Tibial artery (tissue), 4 donors: Measurements from ENCODE around the gene DHDDS.
"Not testable (repeated sequence)": the region's sequence is repeated elsewhere in the genome, so short reads cannot be mapped to it uniquely, and the experiment has no call there.

ENCODE experiments used
- DNase-seq, 2 donors: peaks; one replicate each; pipeline ENCODE4 v3.0.0-alpha.2; 2019
- H3K27ac ChIP-seq, 2 donors: fragments of 200-600 bp; sonication (generic) in 1 of 2; 1 replicate in 1 of 2; 2 replicates in 1 of 2; pipeline ENCODE4 v1.5.1; 2018 to 2019; ENCODE audit warnings: mild to moderate bottlenecking in 1 of 2
- H3K27me3 ChIP-seq, 2 donors: fragments of 200-600 bp; sonication (generic) in 1 of 2; one replicate each; pipeline versions ENCODE4 v1.5.1 to v1.6.0; 2016 to 2019
- H3K36me3 ChIP-seq, 3 donors: fragments of 200-600 bp; sonication (generic) in 2 of 3; one replicate each; pipeline ENCODE4 v1.5.1; 2016 to 2019; ENCODE audit warnings: mild to moderate bottlenecking in 2 of 3
- H3K4me1 ChIP-seq, 4 donors: fragments of 200-600 bp; sonication (generic) in 2 of 4; 1 replicate in 3 of 4; 2 replicates in 1 of 4; pipeline ENCODE4 v1.5.1; 2016 to 2019
- H3K4me3 ChIP-seq, 2 donors: fragments of 200-600 bp; sonication (generic) in 1 of 2; 1 replicate in 1 of 2; 2 replicates in 1 of 2; pipeline ENCODE4 v1.5.1; 2018 to 2019; ENCODE audit warnings: mild to moderate bottlenecking in 2 of 2
- H3K9me3 ChIP-seq, 3 donors: fragments of 200-600 bp; sonication (generic) in 1 of 3; one replicate each; pipeline ENCODE4 v1.5.1; 2016 to 2019
- intact Hi-C: fragments of 100-400 bp; cut with DNase I; formaldehyde crosslinking; loops from one replicate; pipeline ENCODE4 v1.15.0; 2023; ENCODE audit warnings: low total_unique reads
- TF ChIP-seq, protein P1 (sequence below), 2 experiments: fragments of 200-600 bp in 1 of 2; fragments of 450-650 bp in 1 of 2; IDR thresholded peaks; one replicate each; pipeline ENCODE4 v1.5.1; 2017 to 2019; ENCODE audit warnings: antibody characterized with exemption in 2 of 2, mild to moderate bottlenecking in 1 of 2, moderate library complexity in 1 of 2

DHDDS gene

GRCh38 chr1:26431979-26432695 lies at the start of gene DHDDS:
DHDDS (plus strand) TSS chr1:26432321; CDS start chr1:26432946, 625 bp downstream.
- no peaks in the 10 kb centered on the region for H3K9me3 ChIP-seq
- TF ChIP-seq, protein P1, sequence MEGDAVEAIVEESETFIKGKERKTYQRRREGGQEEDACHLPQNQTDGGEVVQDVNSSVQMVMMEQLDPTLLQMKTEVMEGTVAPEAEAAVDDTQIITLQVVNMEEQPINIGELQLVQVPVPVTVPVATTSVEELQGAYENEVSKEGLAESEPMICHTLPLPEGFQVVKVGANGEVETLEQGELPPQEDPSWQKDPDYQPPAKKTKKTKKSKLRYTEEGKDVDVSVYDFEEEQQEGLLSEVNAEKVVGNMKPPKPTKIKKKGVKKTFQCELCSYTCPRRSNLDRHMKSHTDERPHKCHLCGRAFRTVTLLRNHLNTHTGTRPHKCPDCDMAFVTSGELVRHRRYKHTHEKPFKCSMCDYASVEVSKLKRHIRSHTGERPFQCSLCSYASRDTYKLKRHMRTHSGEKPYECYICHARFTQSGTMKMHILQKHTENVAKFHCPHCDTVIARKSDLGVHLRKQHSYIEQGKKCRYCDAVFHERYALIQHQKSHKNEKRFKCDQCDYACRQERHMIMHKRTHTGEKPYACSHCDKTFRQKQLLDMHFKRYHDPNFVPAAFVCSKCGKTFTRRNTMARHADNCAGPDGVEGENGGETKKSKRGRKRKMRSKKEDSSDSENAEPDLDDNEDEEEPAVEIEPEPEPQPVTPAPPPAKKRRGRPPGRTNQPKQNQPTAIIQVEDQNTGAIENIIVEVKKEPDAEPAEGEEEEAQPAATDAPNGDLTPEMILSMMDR (IDR thresholded peaks at IDR 0.05) = peak in 1 of 2 experiments; percentile 19
- H3K27ac ChIP-seq = peak within 1 kb of the TSS; percentile 76 to 77
- peaks cover 7 to 30% (median 22%) of the 10 kb centered on the region in 3 donors for H3K36me3 ChIP-seq
- peak; percentile 97 to 99 for DNase-seq
- peak within 1 kb of the TSS; percentile 64 to 65 for H3K4me3 ChIP-seq
- peaks cover 0 to 30% (median 19%) of the 10 kb centered on the region in 4 donors for H3K4me1 ChIP-seq
- intact Hi-C loops = no loop called here
- no peaks in the 10 kb centered on the region for H3K27me3 ChIP-seq

DNA sequence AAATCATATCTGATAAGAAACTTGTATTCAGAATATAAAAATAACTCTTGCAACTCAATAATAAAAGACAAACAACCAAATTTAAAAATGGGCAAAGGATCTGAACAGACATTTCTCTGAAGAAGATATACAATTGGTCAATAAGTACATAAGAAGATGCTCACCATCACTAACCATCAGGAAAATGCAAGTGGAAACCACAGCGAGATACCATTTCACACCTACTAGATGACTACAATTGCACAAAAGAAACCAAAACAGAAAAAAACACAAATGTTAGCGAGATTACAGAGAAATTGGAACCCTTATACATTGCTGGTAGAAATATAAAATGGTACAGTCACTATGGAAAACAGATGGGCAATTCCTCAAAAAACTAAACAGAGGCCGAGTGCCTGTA lies 48.0 kb upstream of the DHDDS start:
- TF ChIP-seq, protein P1 (IDR thresholded peaks at IDR 0.05) = no peak
- Histone ChIP-seq H3K9me3 (no peaks in the 10 kb centered on the region), H3K27ac (no peak overlapping the region), H3K36me3 (no peaks in the 10 kb centered on the region), H3K4me3 (no peak overlapping the region), H3K4me1 (no peaks in the 10 kb centered on the region), H3K27me3 (peaks cover 0 to 28% of the 10 kb centered on the region in 2 donors)
- DNase-seq = no peak
- intact Hi-C loops = no loop called here

DNA sequence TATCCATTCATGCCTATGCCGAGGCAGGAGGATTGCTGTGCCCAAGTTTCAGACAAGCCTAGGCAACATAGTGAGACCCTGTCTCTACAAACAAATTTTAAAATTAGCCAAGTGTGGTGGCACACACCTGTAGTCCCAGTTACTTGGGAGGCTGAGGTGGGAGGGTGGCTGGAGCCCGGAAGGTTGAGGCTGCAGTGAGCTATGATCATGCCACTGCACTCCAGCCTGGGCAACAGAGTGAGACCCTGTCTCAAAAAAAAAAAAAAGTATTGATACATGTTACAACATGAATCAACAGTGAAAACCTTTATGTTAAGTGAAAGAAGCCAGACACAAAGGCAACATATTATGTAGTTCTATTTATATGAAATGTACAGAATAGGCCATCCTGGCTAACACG lies 47.1 kb upstream of the DHDDS start:
- H3K4me1 ChIP-seq, H3K27ac ChIP-seq, intact Hi-C loops, H3K36me3 ChIP-seq, H3K9me3 ChIP-seq, H3K4me3 ChIP-seq, DNase-seq: not testable (repeated sequence)
- peaks cover 0 to 34% of the 10 kb centered on the region in 2 donors for H3K27me3 ChIP-seq

GRCh38 chr1:26387447-26387846 lies 44.7 kb upstream of the DHDDS start:
- H3K27ac ChIP-seq = no peak overlapping the region
- H3K36me3 ChIP-seq = no peaks in the 10 kb centered on the region
- intact Hi-C loops = no loop called here
- no peaks in the 10 kb centered on the region for H3K4me1 ChIP-seq
- H3K4me3 ChIP-seq = no peak overlapping the region
- no peaks in the 10 kb centered on the region for H3K9me3 ChIP-seq
- TF ChIP-seq, protein P1 (IDR thresholded peaks at IDR 0.05) = no peak
- peaks cover 0 to 37% of the 10 kb centered on the region in 2 donors for H3K27me3 ChIP-seq
- DNase-seq = no peak

DNA sequence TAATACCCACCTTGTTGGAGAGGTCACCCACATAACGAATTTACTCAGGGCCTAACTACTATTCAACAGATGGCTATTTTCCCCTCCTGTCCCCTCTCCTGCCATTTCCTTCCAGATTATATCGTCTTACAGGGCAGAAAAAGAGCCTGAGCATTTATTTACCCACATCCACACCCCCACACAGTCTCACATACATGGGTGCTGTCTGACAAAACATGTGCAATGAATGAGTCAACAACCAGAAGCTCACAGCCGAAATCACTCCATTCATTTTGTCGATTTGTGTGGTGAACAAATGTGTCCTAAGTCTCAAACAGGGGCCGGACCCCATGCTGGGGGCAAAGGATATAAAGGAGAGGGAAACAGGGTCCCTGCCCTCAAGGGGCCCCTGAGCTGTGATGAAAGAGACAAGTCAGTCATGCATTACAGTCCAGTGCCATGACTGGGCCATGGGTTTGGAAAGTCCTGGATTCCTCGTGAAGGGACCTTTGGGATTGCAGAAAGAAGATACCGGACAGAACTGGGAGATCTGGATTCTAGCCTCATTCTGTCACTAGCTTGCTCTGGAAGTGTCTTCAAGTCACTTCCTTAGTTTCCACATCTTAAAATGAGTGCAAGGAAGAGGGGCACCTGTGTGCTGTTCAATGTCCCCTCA lies 43.2 kb upstream of the DHDDS start:
- intact Hi-C loops = no loop called here

More for the DNA sequence above, 43.2 kb upstream of the DHDDS start:
- Histone ChIP-seq H3K4me3 (no peak overlapping the region), H3K9me3 (no peaks in the 10 kb centered on the region), H3K27me3 (peaks cover 0 to 39% of the 10 kb centered on the region in 2 donors), H3K36me3 (no peaks in the 10 kb centered on the region), H3K4me1 (no peaks in the 10 kb centered on the region), H3K27ac (no peak overlapping the region)
- no peak for DNase-seq
- TF ChIP-seq, protein P1 (IDR thresholded peaks at IDR 0.05) = no peak
